NCI-H446 treated with DMSO at 0.1 percent for 48 hours (cell line): Measurements from ENCODE around the gene NANOS2.
"Not testable (repeated sequence)": the region's sequence is repeated elsewhere in the genome, so short reads cannot be mapped to it uniquely, and the experiment has no call there.

ENCODE experiments used
- DNase-seq: peaks from one replicate; lab custom pipeline; 2025; lab: John Stamatoyannopoulos, UW

The NANOS2 gene

DNA sequence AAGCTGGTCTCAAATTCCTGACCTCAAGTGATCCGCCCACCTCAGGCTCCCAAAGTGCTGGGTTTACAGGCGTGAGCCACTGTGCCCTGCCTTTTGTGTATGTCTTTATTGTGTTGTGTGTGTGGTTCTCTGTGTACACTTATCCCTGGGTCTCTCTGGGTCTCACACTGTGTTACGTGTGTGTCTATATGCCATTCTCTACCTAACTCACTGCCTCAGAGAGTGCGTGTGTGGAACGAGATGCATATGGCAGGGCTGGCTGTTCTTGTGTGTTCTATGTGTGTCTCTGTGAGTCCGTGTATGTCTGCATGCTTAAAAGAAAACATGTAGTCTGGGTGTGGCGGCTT lies 40.0 kb downstream of the NANOS2 start:
- no peak for DNase-seq

DNA sequence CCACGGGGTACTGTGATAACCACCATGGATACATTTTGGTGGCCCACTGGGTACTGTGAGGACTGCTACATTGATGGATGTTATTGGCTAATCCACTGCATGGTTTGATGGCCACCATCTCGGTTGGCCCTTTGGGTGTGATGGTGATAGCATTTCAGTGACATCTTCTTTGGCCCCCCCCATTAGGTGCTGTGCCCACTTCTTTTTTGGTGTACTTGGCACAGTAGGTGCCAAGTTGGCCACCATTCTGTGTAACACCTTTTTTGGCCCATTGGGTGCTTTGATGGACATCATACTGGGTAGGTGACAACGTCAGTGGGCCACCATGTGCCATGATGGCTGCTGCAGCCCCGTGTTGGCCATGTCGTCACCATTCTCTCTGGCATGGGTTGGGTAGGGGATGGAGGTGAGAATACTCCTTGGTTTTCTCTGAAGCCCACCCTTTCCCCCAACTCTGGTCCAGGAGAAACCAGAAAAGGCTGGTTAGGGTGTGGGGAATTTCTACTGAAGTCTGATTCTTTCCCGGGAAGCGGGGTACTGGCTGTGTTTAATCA lies 41.3 kb downstream of the NANOS2 start:
- DNase-seq: no peak

GRCh38 chr19:45872095-45872919 lies 42.3 kb downstream of the NANOS2 start:
- no peak for DNase-seq

GRCh38 chr19:45870798-45871197 lies 43.8 kb downstream of the NANOS2 start:
- DNase-seq: no peak

- DNase-seq: not testable (repeated sequence)
Measured at GRCh38 chr19:45867241-45867640, 47.3 kb downstream of the NANOS2 start.

GRCh38 chr19:45866400-45867176 lies 48.0 kb downstream of the NANOS2 start:
- no peak for DNase-seq

DNA sequence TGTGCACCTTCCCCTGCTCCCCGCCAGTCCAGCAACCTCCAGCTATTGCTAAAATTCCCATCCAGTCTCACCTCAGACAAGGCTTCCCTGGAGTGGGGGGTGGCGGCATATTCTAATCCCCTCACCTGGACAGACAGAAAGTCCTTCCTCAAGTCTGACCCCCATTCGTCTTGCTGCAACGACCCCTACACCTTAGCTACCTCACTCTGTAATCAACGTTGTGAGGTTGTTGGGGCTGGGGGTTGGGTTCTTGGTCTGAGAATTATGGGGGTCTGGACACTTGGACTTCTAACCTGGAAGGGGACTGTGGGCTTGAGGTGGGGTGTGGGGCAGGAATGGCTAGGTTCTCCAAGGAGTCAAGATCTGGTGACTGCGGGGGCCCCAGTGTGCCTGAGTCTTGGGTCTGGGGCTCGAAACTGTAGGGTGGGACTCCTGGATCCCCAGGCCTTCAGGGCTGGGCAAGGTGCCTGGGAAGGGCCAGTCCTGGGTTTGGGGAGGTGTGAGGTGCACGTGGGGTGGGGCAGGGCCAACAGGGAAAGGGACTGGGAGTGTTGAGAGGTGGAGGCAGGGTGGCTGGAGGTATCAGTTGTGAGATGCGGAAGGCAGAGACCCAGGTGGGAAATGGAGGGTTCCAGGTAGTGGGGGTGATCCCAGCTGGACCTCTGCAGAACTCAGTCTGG lies 49.2 kb downstream of the NANOS2 start:
- DNase-seq: no peak

GRCh38 chr19:45864629-45865082 lies 49.9 kb downstream of the NANOS2 start:
- DNase-seq: no peak

GRCh38 chr19:45863840-45864628 lies 50.5 kb downstream of the NANOS2 start, which contains the start of gene FOXA3:
FOXA3 (plus strand) TSS chr19:45864326; CDS start chr19:45864457, 131 bp downstream.
- no peak for DNase-seq

DNA sequence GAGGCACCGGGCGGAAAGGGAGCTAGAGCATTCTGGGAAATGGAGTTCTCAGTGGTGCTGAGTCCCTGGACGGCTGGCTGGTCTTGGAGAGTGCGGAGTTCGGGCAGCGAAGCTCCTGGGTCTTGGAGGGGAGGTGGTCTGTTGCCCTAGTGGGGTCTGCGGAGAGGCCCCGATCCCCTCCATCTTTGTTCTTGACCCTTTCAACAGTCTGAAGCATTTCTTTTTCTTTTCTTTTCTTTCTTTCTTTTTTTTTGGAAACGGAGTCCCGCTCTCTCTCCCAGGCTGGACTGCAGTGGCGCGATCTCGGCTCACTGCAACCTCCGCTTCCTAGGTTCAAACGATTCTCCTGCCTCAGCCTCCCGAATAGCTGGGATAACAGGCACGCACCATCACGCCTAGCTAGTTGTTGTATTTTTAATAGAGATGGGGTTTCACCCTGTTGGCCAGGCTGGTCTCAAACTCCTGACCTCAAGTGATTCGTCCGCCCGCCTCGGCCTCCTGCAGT lies 51.2 kb downstream of the NANOS2 start:
- DNase-seq: no peak
